Osteoblast (primary cell): ENCODE data around the gene TSPAN16. TPM values are rescaled to one million over a fixed set of nuclear protein-coding genes. Genes with fewer than 3 reads are reported as not detected.
"Not testable (repeated sequence)": the region's sequence is repeated elsewhere in the genome, so short reads cannot be mapped to it uniquely, and the experiment has no call there.

ENCODE experiments used
- DNase-seq: peaks from one replicate; pipeline ENCODE4 v3.0.0; 2011; ENCODE audit warnings: low spot score, mixed read lengths; ENCODE audit not compliant: insufficient read length; ENCODE audit errors: missing footprints
- H2AFZ ChIP-seq: 2 replicates; pipeline ENCODE4 v1.6.0; 2011; ENCODE audit warnings: mild to moderate bottlenecking, low read length
- H3K27ac ChIP-seq: 2 replicates; pipeline ENCODE4 v1.5.1; 2011; ENCODE audit warnings: mild to moderate bottlenecking, low read depth, low read length, moderate library complexity
- H3K27me3 ChIP-seq: 2 replicates; pipeline ENCODE4 v1.6.0; 2012; ENCODE audit warnings: mild to moderate bottlenecking, control low read depth, inconsistent platforms, low read length, moderate library complexity; ENCODE audit not compliant: insufficient read depth
- H3K36me3 ChIP-seq: 2 replicates; pipeline ENCODE4 v1.5.1; 2011; ENCODE audit warnings: mild to moderate bottlenecking, low read length, control low read depth, moderate library complexity; ENCODE audit not compliant: insufficient read depth
- H3K4me1 ChIP-seq: 2 replicates; pipeline ENCODE4 v1.5.1; 2011; ENCODE audit warnings: mild to moderate bottlenecking, low read length, control low read depth, moderate library complexity; ENCODE audit not compliant: insufficient read depth
- H3K4me2 ChIP-seq: 2 replicates; pipeline ENCODE4 v1.6.0; 2011; ENCODE audit warnings: mild to moderate bottlenecking, low read length; ENCODE audit not compliant: insufficient read depth
- H3K4me3 ChIP-seq: fragments of 200-600 bp; sonication (generic); 3 replicates; pipeline ENCODE4 v1.5.1; 2012; ENCODE audit warnings: mild to moderate bottlenecking, low read length, inconsistent platforms; ENCODE audit not compliant: insufficient read depth
- H3K79me2 ChIP-seq: 2 replicates; pipeline ENCODE4 v1.6.0; 2012; ENCODE audit warnings: mild to moderate bottlenecking, low read length, control low read depth, inconsistent platforms; ENCODE audit not compliant: insufficient read depth
- H3K9me3 ChIP-seq: 2 replicates; pipeline ENCODE4 v1.5.1; 2011; ENCODE audit warnings: low read depth, low read length, control low read depth
- H4K20me1 ChIP-seq: 2 replicates; pipeline ENCODE4 v1.6.0; 2012; ENCODE audit warnings: mild to moderate bottlenecking, low read length, control low read depth; ENCODE audit not compliant: insufficient read depth
- CTCF ChIP-seq: IDR thresholded peaks from 2 replicates; pipeline ENCODE4 v1.5.1; 2011; ENCODE audit warnings: mild to moderate bottlenecking, low read depth, low read length, moderate library complexity; ENCODE audit errors: extremely low read depth
- total RNA-seq: library from RNA; depleted of rRNA; stranded (reverse); fragments of >200 nt; gene quantifications from 2 replicates; pipeline ENCODE4 v1.2.3, GENCODE V29; 2012

TSPAN16 gene
- total RNA-seq, 1 donor: not detected

GRCh38 chr19:11339254-11340098 lies 43.5 kb downstream of the TSPAN16 start, which contains the start of gene RAB3D:
RAB3D (minus strand) TSS chr19:11339657; CDS start chr19:11337399, 2,258 bp downstream.
- peaks cover 14% of the 10 kb centered on the region for H4K20me1 ChIP-seq
- no peaks in the 10 kb centered on the region for H3K9me3 ChIP-seq
- peak within 1 kb of the TSS; percentile 73 for H3K4me3 ChIP-seq
- DNase-seq: peak; percentile 97
- no peak for TF ChIP-seq CTCF
- no peak within 1 kb of the TSS for H3K27ac ChIP-seq
- H3K36me3 ChIP-seq: peaks cover 10% of the 10 kb centered on the region
- no peaks in the 10 kb centered on the region for H3K79me2 ChIP-seq
- no peaks in the 10 kb centered on the region for H3K27me3 ChIP-seq
- peak within 1 kb of the TSS; percentile 75 for H3K4me2 ChIP-seq
- peak within 1 kb of the TSS; percentile 73 for H2AFZ ChIP-seq
- H3K4me1 ChIP-seq: peaks cover 9% of the 10 kb centered on the region

- peaks cover 14% of the 10 kb centered on the region for H4K20me1 ChIP-seq
- DNase-seq, H3K79me2 ChIP-seq, H2AFZ ChIP-seq, H3K27ac ChIP-seq, H3K9me3 ChIP-seq, H3K36me3 ChIP-seq, H3K27me3 ChIP-seq: not testable (repeated sequence)
- peak overlapping the region; percentile 75 for H3K4me2 ChIP-seq
- peak overlapping the region; percentile 73 for H3K4me3 ChIP-seq
- H3K4me1 ChIP-seq: peaks cover 11% of the 10 kb centered on the region
Measured at GRCh38 chr19:11340099-11340467, 44.1 kb downstream of the TSPAN16 start.

GRCh38 chr19:11342429-11342828 lies 46.5 kb downstream of the TSPAN16 start:
- no peak overlapping the region for H3K4me3 ChIP-seq
- DNase-seq: peak; percentile 4
- H3K4me2 ChIP-seq: no peak overlapping the region
- peaks cover 27% of the 10 kb centered on the region for H3K4me1 ChIP-seq
- no peaks in the 10 kb centered on the region for H3K27me3 ChIP-seq
- H3K27ac ChIP-seq: no peak overlapping the region
- no peaks in the 10 kb centered on the region for H3K79me2 ChIP-seq
- no peak for TF ChIP-seq CTCF
- no peak overlapping the region for H2AFZ ChIP-seq
- H4K20me1 ChIP-seq: peaks cover 14% of the 10 kb centered on the region
- H3K9me3 ChIP-seq: no peaks in the 10 kb centered on the region
- peaks cover 6% of the 10 kb centered on the region for H3K36me3 ChIP-seq

GRCh38 chr19:11345122-11345803 lies 49.3 kb downstream of the TSPAN16 start:
- Histone ChIP-seq H3K27me3 (no peaks in the 10 kb centered on the region), H3K36me3 (peaks cover 6% of the 10 kb centered on the region), H3K4me2 (peak overlapping the region; percentile 90), H3K27ac (peak overlapping the region; percentile 78), H3K4me1 (peaks cover 21% of the 10 kb centered on the region), H3K79me2 (no peaks in the 10 kb centered on the region), H3K4me3 (peak overlapping the region; percentile 86), H3K9me3 (no peaks in the 10 kb centered on the region), H2AFZ (no peak overlapping the region), H4K20me1 (peaks cover 14% of the 10 kb centered on the region)
- TF ChIP-seq CTCF: no peak
- DNase-seq: peak; percentile 21
